GM10248 (cell line): ENCODE data around the gene FLYWCH1.
A peak's percentile ranks its signal among the peaks of the same experiment; 100 is the strongest.
"Not testable (repeated sequence)": the region's sequence is repeated elsewhere in the genome, so short reads cannot be mapped to it uniquely, and the experiment has no call there.

ENCODE experiments used
- CTCF ChIA-PET: fragments of 300-600 bp; sonication (Branson Sonifier 250); formaldehyde crosslinking; extraction: SDS; loops from one replicate; lab custom pipeline; 2021; ENCODE audit warnings: antibody characterized with exemption; lab: Yijun Ruan, JAX
- POLR2A ChIA-PET: fragments of 350-650 bp; sonication (Branson Sonifier 250); formaldehyde crosslinking; extraction: SDS; loops from one replicate; lab custom pipeline; 2020; ENCODE audit warnings: antibody characterized with exemption; lab: Yijun Ruan, JAX
- DNase-seq: peaks from one replicate; pipeline ENCODE4 v3.0.0; 2012; ENCODE audit errors: extremely low spot score
- CTCF ChIP-seq: IDR thresholded peaks from 2 replicates; pipeline ENCODE4 v1.5.1; 2012; ENCODE audit warnings: mild to moderate bottlenecking, low read depth; ENCODE audit errors: extremely low read depth, missing control alignments, control extremely low read depth

Gene FLYWCH1

GRCh38 chr16:2904100-2904921, 7.4 kb upstream of the FLYWCH1 start:
- DNase-seq, result peak; percentile 88
- TF ChIP-seq CTCF, result peak; percentile 96
- ChIA-PET POLR2A (no interaction called here), CTCF (interaction anchor here (0.8 to 1.8 kb wide), 4 partner anchors 15 to 23 kb away, joined by 3 to 6 read pairs (median 4); partner anchors contain the start of gene FLYWCH2)

- CTCF ChIA-PET, result interaction anchor here (1.5 to 1.6 kb wide), 3 partner anchors 19 to 22 kb away, joined by 3 to 9 read pairs (median 8); partner anchors contain the start of gene FLYWCH2
- POLR2A ChIA-PET, result no interaction called here
- no peak for DNase-seq
- no peak for TF ChIP-seq CTCF
Observed at GRCh38 chr16:2904922-2905240, 6.8 kb upstream of the FLYWCH1 start.

- ChIA-PET CTCF (interaction anchor here (0.9 to 2.7 kb wide), 13 partner anchors 13 to 67 kb away, joined by 3 to 9 read pairs (median 4); partner anchors contain the start of gene FLYWCH2), POLR2A (interaction anchor here (0.6 to 1.1 kb wide), 5 partner anchors 9 to 152 kb away, joined by 3 to 9 read pairs (median 3); partner anchors contain the start of gene FLYWCH2)
- TF ChIP-seq CTCF, result no peak
- peak; percentile 100 for DNase-seq
Observed at GRCh38 chr16:2905241-2905987, 6.3 kb upstream of the FLYWCH1 start.

GRCh38 chr16:2905988-2906387, 5.7 kb upstream of the FLYWCH1 start:
- DNase-seq, result no peak
- ChIA-PET CTCF (interaction anchor here (0.9 to 2.7 kb wide), 15 partner anchors 9 to 67 kb away, joined by 3 to 9 read pairs (median 5); partner anchors contain the start of gene FLYWCH2), POLR2A (interaction anchor here (0.6 to 1.1 kb wide), 5 partner anchors 9 to 152 kb away, joined by 3 to 9 read pairs (median 3); partner anchors contain the start of gene FLYWCH2)
- no peak for TF ChIP-seq CTCF

GRCh38 chr16:2907084-2907753, 4.5 kb upstream of the FLYWCH1 start:
- CTCF ChIA-PET, result interaction anchor here (0.8 to 11.3 kb wide), 7 partner anchors 10 to 71 kb away, joined by 3 to 125 read pairs (median 6); no protein-coding TSS in a partner anchor
- DNase-seq, POLR2A ChIA-PET: not testable (repeated sequence)

- no peak for DNase-seq
- ChIA-PET POLR2A (interaction anchor here (0.6 kb wide), 1 partner anchor 138 kb away, joined by 4 read pairs; no protein-coding TSS in a partner anchor), CTCF (interaction anchor here (1.1 to 11.3 kb wide), 7 partner anchors 13 to 1713 kb away, joined by 3 to 125 read pairs (median 6); partner anchors contain the start of gene FLYWCH2)
- no peak for TF ChIP-seq CTCF
Observed at GRCh38 chr16:2910441-2910969, 1.2 kb upstream of the FLYWCH1 start.
